Measurements from ENCODE around the gene RCAN2.

RCAN2 gene

GRCh38 chr6:46242921-46243320 lies 248.3 kb downstream of the RCAN2 start:
- no peak for ATAC-seq
- no peak for TF ChIP-seq OSR1 (CRISPR knock-in tag; IDR thresholded peaks at IDR 0.05)
- TF ChIP-seq TOX (CRISPR knock-in tag; IDR thresholded peaks at IDR 0.05; ENCODE audit: borderline replicate concordance) = no peak
- no peak for TF ChIP-seq ARNTL (CRISPR knock-in tag; IDR thresholded peaks at IDR 0.05; ENCODE audit: borderline replicate concordance, low read depth)
- no peak for TF ChIP-seq SNAI2 (CRISPR knock-in tag; IDR thresholded peaks at IDR 0.05)
- TF ChIP-seq POU6F1 (CRISPR knock-in tag; IDR thresholded peaks at IDR 0.05; ENCODE audit: borderline replicate concordance, low read depth) = no peak
- TF ChIP-seq ISL1 (CRISPR knock-in tag; IDR thresholded peaks at IDR 0.05) = no peak
- TF ChIP-seq PPARA (CRISPR knock-in tag; IDR thresholded peaks at IDR 0.05; ENCODE audit: borderline replicate concordance) = no peak
- no peak for TF ChIP-seq GLIS3 (CRISPR knock-in tag; IDR thresholded peaks at IDR 0.05)
- TF ChIP-seq CSDC2 (CRISPR knock-in tag; IDR thresholded peaks at IDR 0.05) = no peak
- TF ChIP-seq PATZ1 (CRISPR knock-in tag; IDR thresholded peaks at IDR 0.05; ENCODE audit: borderline replicate concordance) = no peak
- TF ChIP-seq TSHZ2 (CRISPR knock-in tag; IDR thresholded peaks at IDR 0.05) = no peak
- no peak for TF ChIP-seq CREB5 (CRISPR knock-in tag; IDR thresholded peaks at IDR 0.05; ENCODE audit: low read depth)
- no peak for TF ChIP-seq ESRRG (CRISPR knock-in tag; IDR thresholded peaks at IDR 0.05)
- TF ChIP-seq ZFP30 (CRISPR knock-in tag; IDR thresholded peaks at IDR 0.05) = no peak
- no peak for TF ChIP-seq RARB (CRISPR knock-in tag; IDR thresholded peaks at IDR 0.05)

- ATAC-seq = no peak
- TF ChIP-seq TOX (CRISPR knock-in tag; IDR thresholded peaks at IDR 0.05; ENCODE audit: borderline replicate concordance) = no peak
- TF ChIP-seq GLIS3 (CRISPR knock-in tag; IDR thresholded peaks at IDR 0.05) = no peak
- TF ChIP-seq ZNF565 (CRISPR knock-in tag; conservative IDR thresholded peaks at IDR 0.05; ENCODE audit: low read depth) = no peak
- no peak for TF ChIP-seq OSR1 (CRISPR knock-in tag; IDR thresholded peaks at IDR 0.05)
- no peak for TF ChIP-seq CREB5 (CRISPR knock-in tag; IDR thresholded peaks at IDR 0.05; ENCODE audit: low read depth)
- no peak for TF ChIP-seq TSHZ2 (CRISPR knock-in tag; IDR thresholded peaks at IDR 0.05)
- TF ChIP-seq ZC3H10 (CRISPR knock-in tag; IDR thresholded peaks at IDR 0.05) = no peak
- no peak for TF ChIP-seq PATZ1 (CRISPR knock-in tag; IDR thresholded peaks at IDR 0.05; ENCODE audit: borderline replicate concordance)
- TF ChIP-seq ZNF8 (CRISPR knock-in tag; IDR thresholded peaks at IDR 0.05) = no peak
- no peak for TF ChIP-seq ZNF70 (CRISPR knock-in tag; IDR thresholded peaks at IDR 0.05)
- TF ChIP-seq SNAI2 (CRISPR knock-in tag; IDR thresholded peaks at IDR 0.05) = no peak
Measured at GRCh38 chr6:46240866-46241565, 250.2 kb downstream of the RCAN2 start.

Data from SK-N-SH treated with all-trans-retinoic acid at 6 μM for 48 hours (cell line).